ENCODE results near the gene TAX1BP1. TPM values are rescaled to one million over a fixed set of nuclear protein-coding genes. Genes with fewer than 3 reads are reported as not detected.
"Not testable (repeated sequence)": the region's sequence is repeated elsewhere in the genome, so short reads cannot be mapped to it uniquely, and the experiment has no call there.

Gene TAX1BP1
- total RNA-seq, 1 donor from 2014 or later, result 83.6 TPM

DNA sequence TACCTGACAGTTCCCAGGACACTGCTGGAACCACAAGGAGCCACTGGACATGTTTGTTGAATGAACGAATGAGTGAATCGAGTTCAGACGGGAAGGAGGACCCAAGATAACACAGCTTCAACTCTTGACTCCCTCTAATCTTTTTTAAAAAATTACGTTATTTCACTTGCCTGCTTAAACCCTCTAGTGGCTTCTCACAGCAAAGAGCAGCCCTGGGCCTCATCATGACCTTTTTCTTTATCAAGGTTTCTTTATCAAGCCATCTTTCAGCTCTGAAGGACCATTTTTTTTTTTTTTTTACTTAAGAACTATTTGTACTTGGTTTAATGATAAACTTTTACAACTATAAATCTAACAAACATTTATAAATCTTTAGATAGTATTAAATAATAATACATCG lies 110.6 kb downstream of the TAX1BP1 start:
- no peaks in the 10 kb centered on the region for H3K36me3 ChIP-seq (ENCODE audit: control insufficient read depth, insufficient read depth, low read length)
- TF ChIP-seq CTCF (IDR thresholded peaks at IDR 0.05; ENCODE audit: insufficient read depth, low read length, poor library complexity, severe bottlenecking), result no peak
- H3K27me3 ChIP-seq (ENCODE audit: control insufficient read depth, insufficient read depth, low read length), result no peaks in the 10 kb centered on the region
- no peak for DNase-seq (ENCODE audit: low read depth)
- no peak overlapping the region for H3K4me3 ChIP-seq (ENCODE audit: low read depth, low read length)

DNA sequence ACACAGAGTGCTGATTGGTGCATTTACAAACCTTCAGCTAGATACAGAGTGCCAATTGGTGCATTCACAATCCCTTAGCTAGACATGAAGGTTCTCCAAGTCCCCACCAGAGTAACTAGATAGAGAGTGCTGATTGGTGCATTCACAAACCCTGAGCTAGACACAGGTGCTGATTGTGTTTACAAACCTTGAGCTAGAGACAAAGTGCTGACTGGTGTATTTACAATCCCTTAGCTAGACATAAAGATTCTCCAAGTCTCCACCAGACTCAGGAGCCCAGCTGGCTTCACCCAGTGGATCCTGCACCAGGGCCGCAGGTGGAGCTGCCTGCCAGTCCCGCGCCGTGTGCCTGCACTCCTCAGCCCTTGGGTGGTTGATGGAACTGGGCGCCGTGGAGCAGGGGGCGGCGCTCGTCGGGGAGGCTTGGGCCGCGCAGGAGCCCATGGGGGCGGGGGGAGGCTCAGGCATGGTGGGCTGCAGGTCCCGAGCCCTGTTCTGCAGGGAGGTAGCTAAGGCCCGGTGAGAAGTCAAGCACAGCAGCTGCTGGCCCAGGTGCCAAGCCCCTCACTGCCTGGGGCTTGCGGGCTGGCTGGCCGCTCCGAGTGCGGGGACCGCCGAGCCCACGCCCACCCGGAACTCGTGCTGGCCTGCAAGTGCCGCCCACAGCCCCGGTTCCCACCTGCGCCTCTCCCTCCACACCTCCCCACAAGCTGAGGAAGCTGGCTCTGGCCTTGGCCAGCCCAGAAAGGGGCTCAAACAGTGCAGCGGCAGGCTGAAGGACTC lies 116.9 kb downstream of the TAX1BP1 start:
- not testable (repeated sequence) for DNase-seq (ENCODE audit: low read depth); H3K4me3 ChIP-seq (ENCODE audit: low read depth, low read length); H3K27me3 ChIP-seq (ENCODE audit: control insufficient read depth, insufficient read depth, low read length); H3K36me3 ChIP-seq (ENCODE audit: control insufficient read depth, insufficient read depth, low read length)

GRCh38 chr7:27860800-27861199 lies 120.8 kb downstream of the TAX1BP1 start:
- Histone ChIP-seq H3K36me3 (ENCODE audit: control insufficient read depth, insufficient read depth, low read length) (no peaks in the 10 kb centered on the region), H3K27me3 (ENCODE audit: control insufficient read depth, insufficient read depth, low read length) (no peaks in the 10 kb centered on the region), H3K4me3 (ENCODE audit: low read depth, low read length) (no peak overlapping the region)
- DNase-seq (ENCODE audit: low read depth), result no peak
- no peak for TF ChIP-seq CTCF (IDR thresholded peaks at IDR 0.05; ENCODE audit: insufficient read depth, low read length, poor library complexity, severe bottlenecking)

DNA sequence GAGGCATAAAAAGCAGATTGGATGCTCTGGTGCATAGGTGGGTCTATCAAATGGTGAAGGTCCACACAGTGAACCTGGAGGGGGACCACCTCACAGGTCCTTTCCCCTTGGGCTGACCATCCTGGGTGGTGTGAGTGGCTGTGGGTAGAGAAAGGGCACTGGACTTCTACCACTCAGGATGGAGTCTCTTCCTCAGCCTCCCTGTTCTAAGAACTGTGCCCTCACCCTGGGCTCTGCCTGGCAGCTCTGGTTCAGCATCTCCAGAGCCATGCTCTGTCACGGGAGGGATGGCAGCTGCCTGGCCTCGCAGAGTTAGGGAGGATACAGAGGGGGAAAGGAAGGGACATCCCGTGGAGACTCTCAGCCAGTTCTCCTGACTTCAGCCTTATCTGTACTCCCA lies 121.8 kb downstream of the TAX1BP1 start:
- H3K36me3 ChIP-seq (ENCODE audit: control insufficient read depth, insufficient read depth, low read length), result no peaks in the 10 kb centered on the region
- no peaks in the 10 kb centered on the region for H3K27me3 ChIP-seq (ENCODE audit: control insufficient read depth, insufficient read depth, low read length)
- TF ChIP-seq CTCF (IDR thresholded peaks at IDR 0.05; ENCODE audit: insufficient read depth, low read length, poor library complexity, severe bottlenecking), result no peak
- no peak overlapping the region for H3K4me3 ChIP-seq (ENCODE audit: low read depth, low read length)
- DNase-seq (ENCODE audit: low read depth), result no peak

DNA sequence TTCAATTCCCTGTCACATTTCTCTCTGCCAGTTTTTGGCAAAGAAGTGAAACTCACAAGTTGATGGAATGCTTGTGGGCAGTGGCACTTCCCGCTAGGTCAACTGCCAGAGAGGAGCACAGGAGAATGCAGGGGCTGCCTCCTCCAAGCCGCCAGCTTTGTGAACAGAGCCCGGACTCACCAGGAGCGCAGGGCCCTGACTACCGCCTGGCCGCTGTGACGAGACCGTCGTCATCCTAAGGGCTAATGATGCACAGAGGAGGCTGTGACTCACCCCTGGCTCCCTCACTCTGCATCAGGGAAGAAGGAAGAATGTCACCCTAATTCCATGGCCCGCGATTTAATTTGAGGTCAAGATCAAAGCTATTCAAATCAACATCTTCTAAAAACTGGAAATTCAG lies 123.9 kb downstream of the TAX1BP1 start:
- DNase-seq (ENCODE audit: low read depth), result peak; percentile 35
- H3K4me3 ChIP-seq (ENCODE audit: low read depth, low read length), result no peak overlapping the region

DNA sequence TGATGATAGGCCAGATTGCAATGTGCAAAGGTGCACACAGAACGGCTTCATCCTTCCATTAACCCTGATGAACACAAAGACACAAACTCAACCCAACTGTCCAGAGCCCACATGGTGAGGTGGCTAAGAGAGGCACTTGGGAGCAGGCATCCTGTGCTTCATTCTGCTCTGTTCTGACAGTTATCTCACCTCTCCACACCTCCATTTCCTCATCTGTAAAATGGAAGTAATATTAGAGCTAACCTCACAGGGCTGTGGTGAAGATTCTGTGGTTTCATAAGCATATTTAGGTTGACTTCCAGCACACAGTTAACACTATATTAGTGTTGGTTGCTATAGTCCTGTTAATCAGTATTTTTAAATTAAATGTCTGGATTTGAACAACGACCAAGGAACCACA lies 126.3 kb downstream of the TAX1BP1 start:
- Histone ChIP-seq H3K4me3 (ENCODE audit: low read depth, low read length) (no peak overlapping the region), H3K36me3 (ENCODE audit: control insufficient read depth, insufficient read depth, low read length) (no peaks in the 10 kb centered on the region), H3K27me3 (ENCODE audit: control insufficient read depth, insufficient read depth, low read length) (no peaks in the 10 kb centered on the region)
- no peak for DNase-seq (ENCODE audit: low read depth)
- TF ChIP-seq CTCF (IDR thresholded peaks at IDR 0.05; ENCODE audit: insufficient read depth, low read length, poor library complexity, severe bottlenecking), result no peak

More for the DNA sequence above, 123.9 kb downstream of the TAX1BP1 start:
- TF ChIP-seq CTCF (IDR thresholded peaks at IDR 0.05; ENCODE audit: insufficient read depth, low read length, poor library complexity, severe bottlenecking), result no peak
- no peaks in the 10 kb centered on the region for H3K27me3 ChIP-seq (ENCODE audit: control insufficient read depth, insufficient read depth, low read length)
- no peaks in the 10 kb centered on the region for H3K36me3 ChIP-seq (ENCODE audit: control insufficient read depth, insufficient read depth, low read length)

All from kidney epithelial cell (primary cell).